Thyroid gland (tissue), 4 donors: ENCODE data around the gene APOD.
"Not testable (repeated sequence)": the region's sequence is repeated elsewhere in the genome, so short reads cannot be mapped to it uniquely, and the experiment has no call there.

Source experiments
- CTCF ChIP-seq, 6 experiments: fragments of 200-600 bp in 3 of 6; fragments of 450-650 bp in 3 of 6; sonication (generic) in 3 of 6; IDR thresholded peaks; one replicate each; pipeline ENCODE4 v1.5.1; 2016 to 2019; ENCODE audit warnings: antibody characterized with exemption in 6 of 6, mild to moderate bottlenecking in 2 of 6, inconsistent platforms in 1 of 6, moderate library complexity in 1 of 6
- POLR2A ChIP-seq, 2 donors: fragments of 450-650 bp; IDR thresholded peaks; one replicate each; pipeline ENCODE4 v1.6.1; 2017; ENCODE audit warnings: antibody characterized with exemption in 2 of 2, mild to moderate bottlenecking in 2 of 2, moderate library complexity in 1 of 2

GRCh38 chr3:195620476-195620875 is 36.7 kb upstream of the APOD start:
- not testable (repeated sequence) for TF ChIP-seq POLR2A, CTCF (IDR thresholded peaks at IDR 0.05)
